Ishikawa (cell line): ENCODE data around the gene URB1.

ENCODE experiments used
- CEBPB ChIP-seq: IDR thresholded peaks from 2 replicates; pipeline ENCODE4 v1.6.1; 2012
- CREB1 ChIP-seq: IDR thresholded peaks from 2 replicates; pipeline ENCODE4 v1.6.1; 2012; ENCODE audit warnings: low read depth
- EGR1 ChIP-seq: IDR thresholded peaks from 2 replicates; pipeline ENCODE4 v1.6.1; 2012
- EP300 ChIP-seq: IDR thresholded peaks from 2 replicates; pipeline ENCODE4 v1.6.1; 2012; ENCODE audit warnings: borderline replicate concordance
- FOXM1 ChIP-seq: IDR thresholded peaks from 2 replicates; pipeline ENCODE4 v1.6.1; 2012; ENCODE audit warnings: low read depth, borderline replicate concordance
- MAX ChIP-seq: IDR thresholded peaks from 2 replicates; pipeline ENCODE4 v1.6.1; 2012
- NFIC ChIP-seq: IDR thresholded peaks from 2 replicates; pipeline ENCODE4 v1.6.1; 2012
- RAD21 ChIP-seq: IDR thresholded peaks from 2 replicates; pipeline ENCODE4 v1.6.1; 2012; ENCODE audit warnings: low read depth
- REST ChIP-seq: IDR thresholded peaks from 2 replicates; pipeline ENCODE4 v1.6.1; 2012; ENCODE audit warnings: low read depth, mild to moderate bottlenecking
- TAF1 ChIP-seq: IDR thresholded peaks from 2 replicates; pipeline ENCODE4 v1.6.1; 2012; ENCODE audit warnings: low read depth, mild to moderate bottlenecking
- TCF12 ChIP-seq: IDR thresholded peaks from 2 replicates; pipeline ENCODE4 v1.6.1; 2012; ENCODE audit warnings: low read depth
- TEAD4 ChIP-seq: IDR thresholded peaks from 2 replicates; pipeline ENCODE4 v1.6.1; 2012
- USF1 ChIP-seq: IDR thresholded peaks from 2 replicates; pipeline ENCODE4 v1.6.1; 2012
- YY1 ChIP-seq: IDR thresholded peaks from 2 replicates; pipeline ENCODE4 v1.6.1; 2012; ENCODE audit warnings: low read depth
- ZBTB7A ChIP-seq: IDR thresholded peaks from 2 replicates; pipeline ENCODE4 v1.6.1; 2012; ENCODE audit warnings: low read depth

Gene URB1

GRCh38 chr21:32285476-32285875 is 107.3 kb downstream of the URB1 start:
- TF ChIP-seq CEBPB (no peak), EP300 (no peak), EGR1 (no peak), TCF12 (no peak), ZBTB7A (no peak)

GRCh38 chr21:32282992-32283391 is 109.8 kb downstream of the URB1 start:
- TF ChIP-seq USF1, result no peak
- no peak for TF ChIP-seq YY1
- TF ChIP-seq EP300, result no peak
- no peak for TF ChIP-seq RAD21
- TF ChIP-seq CREB1, result no peak
- no peak for TF ChIP-seq MAX

GRCh38 chr21:32281531-32281930 is 111.3 kb downstream of the URB1 start:
- TF ChIP-seq RAD21 (no peak), CEBPB (no peak), CREB1 (no peak), MAX (no peak), TCF12 (no peak), YY1 (no peak), REST (no peak), FOXM1 (no peak), NFIC (no peak)

GRCh38 chr21:32279377-32279680 is 113.5 kb downstream of the URB1 start:
- TF ChIP-seq TEAD4 (no peak), USF1 (no peak), CEBPB (no peak), TAF1 (no peak), YY1 (no peak), REST (no peak), TCF12 (no peak), MAX (no peak), EGR1 (no peak), CREB1 (no peak), RAD21 (no peak), ZBTB7A (no peak), FOXM1 (no peak), EP300 (no peak), NFIC (no peak)

- TF ChIP-seq TEAD4, result no peak; the same call in 1 of the 2 replicates
- no peak for TF ChIP-seq REST
- TF ChIP-seq ZBTB7A, result peak; percentile 85
- TF ChIP-seq EGR1, result peak; percentile 80
- TF ChIP-seq CREB1, result no peak
- TF ChIP-seq FOXM1, result 0 out of 2 replicates have a peak, but pooled peaks have one; percentile 25
- peak; percentile 8; the same call in 1 of the 2 replicates for TF ChIP-seq CEBPB
- peak; percentile 91 for TF ChIP-seq YY1
- TF ChIP-seq EP300, result peak; percentile 36; the same call in 1 of the 2 replicates
- no peak for TF ChIP-seq RAD21
- peak; percentile 74 for TF ChIP-seq MAX
- TF ChIP-seq NFIC, result no peak
- TF ChIP-seq TAF1, result peak; percentile 91
- no peak for TF ChIP-seq USF1
- 0 out of 2 replicates have a peak, but pooled peaks have one; percentile 51 for TF ChIP-seq TCF12
Observed at GRCh38 chr21:32278518-32279376, 114.1 kb downstream of the URB1 start, which contains the start of gene MIS18A. Gene MIS18A, minus strand, starts transcription at chr21:32279049. Its CDS starts 35 bp downstream, at chr21:32279014.
